BJ (cell line): ENCODE data around the gene APOO. TPM values are rescaled to one million over a fixed set of nuclear protein-coding genes. Genes with fewer than 3 reads are reported as not detected.

Experiments used
- CTCF ChIA-PET: fragments of 350-600 bp; formaldehyde crosslinking; extraction: SDS; loops from one replicate; lab custom pipeline; 2021; ENCODE audit warnings: antibody characterized with exemption, inconsistent platforms; lab: Yijun Ruan, JAX
- POLR2A ChIA-PET: fragments of 300-600 bp; sonication (Branson Sonifier 250); formaldehyde crosslinking; extraction: SDS; loops from one replicate; lab custom pipeline; 2021; ENCODE audit warnings: antibody characterized with exemption; lab: Charles Lee
- DNase-seq: peaks from one replicate; pipeline ENCODE4 v3.0.0-alpha.2; 2011; ENCODE audit warnings: low read depth
- H3K27me3 ChIP-seq: 2 replicates; pipeline ENCODE4 v1.6.0; 2011; ENCODE audit warnings: low read length; ENCODE audit not compliant: control insufficient read depth, insufficient read depth
- H3K36me3 ChIP-seq: 2 replicates; pipeline ENCODE4 v1.5.1; 2011; ENCODE audit warnings: low read length; ENCODE audit not compliant: control insufficient read depth, insufficient read depth
- H3K4me3 ChIP-seq: 2 replicates; pipeline ENCODE4 v1.5.1; 2011; ENCODE audit warnings: low read depth, mild to moderate bottlenecking, control low read depth, low read length
- CTCF ChIP-seq: IDR thresholded peaks from 2 replicates; pipeline ENCODE4 v1.5.1; 2011; ENCODE audit warnings: low read depth, mild to moderate bottlenecking, control low read depth, inconsistent platforms, low read length, moderate library complexity; ENCODE audit not compliant: insufficient read depth
- polyA plus RNA-seq: library from polyadenylated mRNA; depleted of rRNA; stranded (reverse); fragments of >200 nt; gene quantifications from 2 replicates; pipeline ENCODE4 v1.2.3, GENCODE V29; 2011

APOO gene
- polyA plus RNA-seq, 1 experiment, result 6.6 TPM

- POLR2A ChIA-PET, result no interaction called here
Measured at GRCh38 chrX:23841847-23842522, 65.8 kb downstream of the APOO start.

GRCh38 chrX:23840674-23841073 lies 67.1 kb downstream of the APOO start:
- POLR2A ChIA-PET, result no interaction called here
- H3K36me3 ChIP-seq, result no peaks in the 10 kb centered on the region
- H3K4me3 ChIP-seq, result no peak overlapping the region
- no peaks in the 10 kb centered on the region for H3K27me3 ChIP-seq
- CTCF ChIA-PET, result no interaction called here
- no peak for TF ChIP-seq CTCF
- no peak for DNase-seq

More at GRCh38 chrX:23841847-23842522, 65.8 kb downstream of the APOO start:
- Histone ChIP-seq H3K27me3 (no peaks in the 10 kb centered on the region), H3K4me3 (no peak overlapping the region), H3K36me3 (no peaks in the 10 kb centered on the region)
- CTCF ChIA-PET, result interaction anchor here (1.3 kb wide), 1 partner anchor 60 kb away, joined by 3 read pairs; no protein-coding TSS in a partner anchor
- no peak for DNase-seq
- TF ChIP-seq CTCF, result no peak

- no peak overlapping the region for H3K4me3 ChIP-seq
- no peak for DNase-seq
- TF ChIP-seq CTCF, result no peak
- ChIA-PET CTCF (interaction anchor here (0.7 kb wide), 1 partner anchor 119 kb away, joined by 3 read pairs; no protein-coding TSS in a partner anchor), POLR2A (no interaction called here)
- no peaks in the 10 kb centered on the region for H3K36me3 ChIP-seq
- no peaks in the 10 kb centered on the region for H3K27me3 ChIP-seq
Measured at GRCh38 chrX:23838953-23839352, 68.8 kb downstream of the APOO start.

GRCh38 chrX:23832721-23833120 lies 75.0 kb downstream of the APOO start:
- Histone ChIP-seq H3K27me3 (no peaks in the 10 kb centered on the region), H3K4me3 (no peak overlapping the region), H3K36me3 (no peaks in the 10 kb centered on the region)
- DNase-seq, result no peak
- TF ChIP-seq CTCF, result no peak
- ChIA-PET CTCF (no interaction called here), POLR2A (no interaction called here)

- DNase-seq, result no peak
- CTCF ChIA-PET, result no interaction called here
- Histone ChIP-seq H3K27me3 (no peaks in the 10 kb centered on the region), H3K4me3 (no peak overlapping the region), H3K36me3 (no peaks in the 10 kb centered on the region)
- TF ChIP-seq CTCF, result no peak
- POLR2A ChIA-PET, result no interaction called here
Measured at GRCh38 chrX:23828881-23829280, 78.9 kb downstream of the APOO start.
